PC-9 (cell line): ENCODE results near the gene NADSYN1. TPM values are rescaled to one million over a fixed set of nuclear protein-coding genes. Genes with fewer than 3 reads are reported as not detected.

Source experiments
- BruUV-seq: library from RNA; stranded (reverse); fragments of 400-500 nt; replicated peaks from 2 replicates; lab custom pipeline; 2021; lab: Mats Ljungman, UMichigan
- CTCF ChIA-PET: fragments of 300-600 bp; sonication (Branson Sonifier 250); formaldehyde crosslinking; loops from one replicate; lab custom pipeline; 2022; ENCODE audit warnings: antibody characterized with exemption; lab: Charles Lee
- POLR2A ChIA-PET: fragments of 300-600 bp; sonication (Branson Sonifier 250); formaldehyde crosslinking; loops from one replicate; lab custom pipeline; 2022; ENCODE audit warnings: antibody characterized with exemption; ENCODE audit not compliant: unreplicated experiment; lab: Charles Lee
- DNase-seq, 2 experiments: peaks; one replicate each; pipeline versions ENCODE4 v3.0.0 to v3.0.0-alpha.2; 2015 to 2022; ENCODE audit warnings: mixed read lengths in 1 of 2
- H2AFZ ChIP-seq: fragments of 200-600 bp; sonication (generic); 2 replicates; pipeline ENCODE4 v1.8.1; 2017; ENCODE audit warnings: antibody characterized with exemption
- H3F3A ChIP-seq: fragments of 200-600 bp; sonication (generic); 2 replicates; pipeline ENCODE4 v1.8.1; 2017; ENCODE audit warnings: antibody characterized with exemption, mild to moderate bottlenecking, low read depth; ENCODE audit not compliant: insufficient read depth
- H3K27ac ChIP-seq: fragments of 200-600 bp; sonication (generic); 2 replicates; pipeline ENCODE4 v1.6.1; 2016; ENCODE audit warnings: mixed run types
- H3K27me3 ChIP-seq: fragments of 200-600 bp; sonication (generic); 2 replicates; pipeline ENCODE4 v1.6.1; 2016; ENCODE audit warnings: low read depth, mixed run types; ENCODE audit not compliant: insufficient read depth
- H3K36me3 ChIP-seq: fragments of 200-600 bp; sonication (generic); 2 replicates; pipeline ENCODE4 v1.6.1; 2016; ENCODE audit warnings: low read depth, mixed run types
- H3K4me1 ChIP-seq: fragments of 200-600 bp; sonication (generic); replicated peaks from 2 replicates; pipeline ENCODE4 v1.6.1; 2016; ENCODE audit warnings: mixed run types; ENCODE audit not compliant: insufficient read depth
- H3K4me2 ChIP-seq: fragments of 200-600 bp; sonication (generic); 2 replicates; pipeline ENCODE4 v1.6.1; 2017; ENCODE audit warnings: mixed run types
- H3K4me3 ChIP-seq: fragments of 200-600 bp; sonication (generic); 2 replicates; pipeline ENCODE4 v1.6.1; 2016; ENCODE audit warnings: mixed run types
- H3K79me2 ChIP-seq: fragments of 200-600 bp; sonication (generic); 2 replicates; pipeline ENCODE4 v1.6.1; 2017; ENCODE audit warnings: low read depth, mixed run types
- H3K9me2 ChIP-seq: fragments of 200-600 bp; sonication (generic); 2 replicates; pipeline ENCODE4 v1.8.1; 2017; ENCODE audit warnings: mild to moderate bottlenecking; ENCODE audit not compliant: insufficient read depth
- H3K9me3 ChIP-seq: fragments of 200-600 bp; sonication (generic); 2 replicates; pipeline ENCODE4 v1.8.1; 2016; ENCODE audit warnings: low read depth; ENCODE audit not compliant: insufficient read depth
- H4K20me1 ChIP-seq: fragments of 200-600 bp; sonication (generic); 2 replicates; pipeline ENCODE4 v1.8.1; 2017; ENCODE audit not compliant: insufficient read depth
- CTCF ChIP-seq: fragments of 200-600 bp; sonication (generic); conservative IDR thresholded peaks from 2 replicates; pipeline ENCODE4 v1.6.1; 2017; ENCODE audit warnings: mixed run types, antibody characterized with exemption, mild to moderate bottlenecking, moderate library complexity
- EZH2 ChIP-seq: fragments of 200-600 bp; sonication (generic); IDR thresholded peaks from 2 replicates; pipeline ENCODE4 v1.8.0; 2017; ENCODE audit warnings: antibody characterized with exemption, low read depth
- intact Hi-C: fragments of 100-400 bp; cut with micrococcal nuclease; formaldehyde crosslinking; loops from one replicate; pipeline ENCODE4 v1.10.0; 2022; ENCODE audit not compliant: unreplicated experiment
- total RNA-seq: library from RNA; stranded (reverse); gene quantifications from 2 replicates; pipeline ENCODE4 v1.2.3, GENCODE V29; 2021

NADSYN1 gene
- total RNA-seq, 1 experiment from 2014 or later, result 118 TPM

GRCh38 chr11:71495286-71496230 is 42.6 kb downstream of the NADSYN1 start:
- Histone ChIP-seq H3K4me1 (peaks cover 15% of the 10 kb centered on the region), H3K9me2 (no peaks in the 10 kb centered on the region), H3K27me3 (no peaks in the 10 kb centered on the region), H2AFZ (no peak overlapping the region), H3K36me3 (peaks cover 49% of the 10 kb centered on the region), H3F3A (peaks cover 4% of the 10 kb centered on the region; the same call in 1 of the 2 replicates), H3K79me2 (no peaks in the 10 kb centered on the region), H3K4me3 (no peak overlapping the region), H3K27ac (no peak overlapping the region), H3K4me2 (no peak overlapping the region), H3K9me3 (no peaks in the 10 kb centered on the region), H4K20me1 (no peaks in the 10 kb centered on the region)
- TF ChIP-seq CTCF (no peak), EZH2 (no peak)
- no TSS peak for BruUV-seq
- peak in 1 of 2 experiments; percentile 10 for DNase-seq
- ChIA-PET POLR2A (no interaction called here), CTCF (no interaction called here)
- intact Hi-C loops, result no loop called here

GRCh38 chr11:71496421-71496820 is 43.4 kb downstream of the NADSYN1 start:
- Histone ChIP-seq H3K9me3 (no peaks in the 10 kb centered on the region), H3K36me3 (peaks cover 56% of the 10 kb centered on the region), H3K4me2 (no peak overlapping the region), H2AFZ (no peak overlapping the region), H3K4me1 (peaks cover 24% of the 10 kb centered on the region), H3K9me2 (no peaks in the 10 kb centered on the region), H4K20me1 (no peaks in the 10 kb centered on the region), H3K79me2 (no peaks in the 10 kb centered on the region), H3K27ac (no peak overlapping the region), H3F3A (peaks cover 6% of the 10 kb centered on the region; the same call in 1 of the 2 replicates), H3K27me3 (no peaks in the 10 kb centered on the region), H3K4me3 (no peak overlapping the region)
- no peak for TF ChIP-seq EZH2
- TF ChIP-seq CTCF, result no peak
- no TSS peak for BruUV-seq
- DNase-seq, result peak in 1 of 2 experiments; percentile 8
- intact Hi-C loops, result no loop called here
- CTCF ChIA-PET, result no interaction called here
- POLR2A ChIA-PET, result no interaction called here

GRCh38 chr11:71498091-71498490 is 45.1 kb downstream of the NADSYN1 start:
- Histone ChIP-seq H2AFZ (no peak overlapping the region), H3K9me3 (no peaks in the 10 kb centered on the region), H3K27ac (no peak overlapping the region), H3K27me3 (no peaks in the 10 kb centered on the region), H3K36me3 (peaks cover 56% of the 10 kb centered on the region), H3K4me1 (peaks cover 24% of the 10 kb centered on the region), H3K4me2 (no peak overlapping the region), H3F3A (peaks cover 6% of the 10 kb centered on the region; the same call in 1 of the 2 replicates), H3K9me2 (no peaks in the 10 kb centered on the region), H3K4me3 (no peak overlapping the region), H3K79me2 (no peaks in the 10 kb centered on the region), H4K20me1 (no peaks in the 10 kb centered on the region)
- POLR2A ChIA-PET, result interaction anchor here (0.6 kb wide), 1 partner anchor 8 kb away, joined by 4 read pairs; no protein-coding TSS in a partner anchor
- intact Hi-C loops, result no loop called here
- BruUV-seq, result no TSS peak
- no peak for DNase-seq
- TF ChIP-seq CTCF, result no peak
- no peak for TF ChIP-seq EZH2
- CTCF ChIA-PET, result no interaction called here
